HEK293 (cell line): ENCODE measurements around the gene SPINDOC.

ENCODE experiments used
- CTCF ChIA-PET: fragments of 350-600 bp; formaldehyde crosslinking; extraction: SDS; loops from one replicate; lab custom pipeline; 2021; ENCODE audit warnings: antibody characterized with exemption; lab: Yijun Ruan, JAX
- POLR2A ChIA-PET: fragments of 300-600 bp; formaldehyde crosslinking; extraction: SDS; loops from one replicate; lab custom pipeline; 2020; ENCODE audit warnings: antibody characterized with exemption, inconsistent platforms; lab: Yijun Ruan, JAX
- H3K27ac ChIP-seq: fragments of 200-500 bp; sonication (Bioruptor generic); 2 replicates; pipeline ENCODE4 v1.5.1; 2014; ENCODE audit warnings: low read depth, low read length, control low read depth, inconsistent platforms; ENCODE audit errors: extremely low read depth
- H3K36me3 ChIP-seq, 2 experiments: fragments of 200-500 bp in 1 of 2; sonication (Bioruptor generic) in 1 of 2; 1 replicate in 1 of 2; 2 replicates in 1 of 2; pipeline ENCODE4 v1.5.1; 2014 to 2017; ENCODE audit warnings: inconsistent platforms in 2 of 2, low read length in 2 of 2; ENCODE audit not compliant: control insufficient read depth in 2 of 2, insufficient read depth in 1 of 2
- H3K4me1 ChIP-seq: fragments of 200-500 bp; sonication (Bioruptor generic); 2 replicates; pipeline ENCODE4 v1.5.1; 2014; ENCODE audit warnings: mild to moderate bottlenecking, low read length, inconsistent platforms; ENCODE audit not compliant: control insufficient read depth, insufficient read depth
- H3K4me3 ChIP-seq: 2 replicates; pipeline ENCODE4 v1.5.1; 2011; ENCODE audit warnings: low read depth, mild to moderate bottlenecking, control low read depth, low read length, moderate library complexity
- H3K9me3 ChIP-seq: fragments of 200-500 bp; sonication (Bioruptor generic); 2 replicates; pipeline ENCODE4 v1.5.1; 2014; ENCODE audit warnings: low read depth, low read length, inconsistent platforms; ENCODE audit not compliant: control insufficient read depth, insufficient read depth
- GLI2 ChIP-seq: fragments of 450-650 bp; formaldehyde crosslinking; IDR thresholded peaks from 2 replicates; pipeline ENCODE4; 2017; ENCODE audit warnings: missing biosample characterization, missing genetic modification characterization, low read depth, borderline replicate concordance
- HIC1 ChIP-seq: fragments of 450-650 bp; formaldehyde crosslinking; IDR thresholded peaks from 2 replicates; pipeline ENCODE4 v1.5.1; 2016; ENCODE audit warnings: missing biosample characterization, missing genetic modification characterization
- KLF7 ChIP-seq: fragments of 450-650 bp; formaldehyde crosslinking; IDR thresholded peaks from 2 replicates; pipeline ENCODE4 v1.5.1; 2016; ENCODE audit warnings: missing biosample characterization, missing genetic modification characterization, borderline replicate concordance
- PRDM1 ChIP-seq: fragments of 450-650 bp; formaldehyde crosslinking; IDR thresholded peaks from 2 replicates; pipeline ENCODE4; 2016; ENCODE audit warnings: missing biosample characterization, missing genetic modification characterization
- REST ChIP-seq: fragments of 450-650 bp; formaldehyde crosslinking; IDR thresholded peaks from 2 replicates; pipeline ENCODE4 v1.5.1; 2016; ENCODE audit warnings: missing biosample characterization, missing genetic modification characterization
- SP3 ChIP-seq: fragments of 450-650 bp; formaldehyde crosslinking; IDR thresholded peaks from 2 replicates; pipeline ENCODE4 v1.5.1; 2016; ENCODE audit warnings: missing biosample characterization, missing genetic modification characterization
- ZBTB11 ChIP-seq: fragments of 450-650 bp; formaldehyde crosslinking; conservative IDR thresholded peaks from 2 replicates; pipeline ENCODE4 v1.5.1; 2016; ENCODE audit warnings: low read depth, missing biosample characterization, missing genetic modification characterization
- ZNF140 ChIP-seq: fragments of 450-650 bp; formaldehyde crosslinking; IDR thresholded peaks from 2 replicates; pipeline ENCODE4 v1.5.1; 2016; ENCODE audit warnings: missing biosample characterization, missing genetic modification characterization
- ZNF174 ChIP-seq: fragments of 450-650 bp; formaldehyde crosslinking; IDR thresholded peaks from 2 replicates; pipeline ENCODE4 v1.5.0; 2017; ENCODE audit warnings: missing biosample characterization, mild to moderate bottlenecking, missing genetic modification characterization
- ZNF2 ChIP-seq: fragments of 450-650 bp; formaldehyde crosslinking; IDR thresholded peaks from 2 replicates; pipeline ENCODE4 v1.5.1; 2016; ENCODE audit warnings: missing biosample characterization, missing genetic modification characterization
- ZNF302 ChIP-seq: fragments of 450-650 bp; formaldehyde crosslinking; IDR thresholded peaks from 2 replicates; pipeline ENCODE4 v1.5.1; 2016; ENCODE audit warnings: missing biosample characterization, missing genetic modification characterization, low read depth
- ZNF311 ChIP-seq: fragments of 450-650 bp; formaldehyde crosslinking; IDR thresholded peaks from 2 replicates; pipeline ENCODE4 v1.5.1; 2017; ENCODE audit warnings: missing biosample characterization, missing genetic modification characterization, borderline replicate concordance
- ZNF354C ChIP-seq: fragments of 450-650 bp; formaldehyde crosslinking; IDR thresholded peaks from 2 replicates; pipeline ENCODE4 v1.5.1; 2016; ENCODE audit warnings: missing biosample characterization, missing genetic modification characterization, low read depth, borderline replicate concordance
- ZNF37A ChIP-seq: fragments of 450-650 bp; IDR thresholded peaks from 2 replicates; pipeline ENCODE4 v1.5.1; 2018; ENCODE audit warnings: missing biosample characterization, missing genetic modification characterization
- ZNF416 ChIP-seq: fragments of 450-650 bp; formaldehyde crosslinking; IDR thresholded peaks from 2 replicates; pipeline ENCODE4 v1.5.1; 2016; ENCODE audit warnings: missing biosample characterization, missing genetic modification characterization
- ZNF558 ChIP-seq: fragments of 450-650 bp; formaldehyde crosslinking; IDR thresholded peaks from 2 replicates; pipeline ENCODE4 v1.5.1; 2016; ENCODE audit warnings: missing biosample characterization, missing genetic modification characterization
- ZNF610 ChIP-seq: fragments of 450-650 bp; formaldehyde crosslinking; IDR thresholded peaks from 2 replicates; pipeline ENCODE4 v1.5.1; 2016; ENCODE audit warnings: missing biosample characterization, missing genetic modification characterization, borderline replicate concordance
- ZNF623 ChIP-seq: fragments of 450-650 bp; formaldehyde crosslinking; IDR thresholded peaks from 2 replicates; pipeline ENCODE4 v1.5.1; 2016; ENCODE audit warnings: missing biosample characterization, missing genetic modification characterization
- ZNF639 ChIP-seq: fragments of 450-650 bp; formaldehyde crosslinking; IDR thresholded peaks from 2 replicates; pipeline ENCODE4 v1.5.1; 2016; ENCODE audit warnings: missing biosample characterization, missing genetic modification characterization
- ZNF692 ChIP-seq: fragments of 450-650 bp; formaldehyde crosslinking; IDR thresholded peaks from 2 replicates; pipeline ENCODE4 v1.5.1; 2016; ENCODE audit warnings: missing biosample characterization, missing genetic modification characterization

The SPINDOC gene

GRCh38 chr11:63850920-63851319 is 37.7 kb downstream of the SPINDOC start (continued):
- TF ChIP-seq ZNF302 (tag by site-specific recombination) (no peak), ZNF623 (tag by site-specific recombination) (no peak), KLF7 (tag by site-specific recombination) (no peak), ZNF311 (tag by site-specific recombination) (no peak), SP3 (tag by site-specific recombination) (no peak)

- H3K36me3 ChIP-seq, result no peaks in the 10 kb centered on the region; a peak in 1 of 3 replicates
- H3K4me3 ChIP-seq, result no peak overlapping the region
- POLR2A ChIA-PET, result interaction anchor here (1.8 kb wide), 1 partner anchor 12 kb away, joined by 7 read pairs; the partner anchor contains the start of gene MARK2
- no peaks in the 10 kb centered on the region for H3K9me3 ChIP-seq
- CTCF ChIA-PET, result no interaction called here
- no peak overlapping the region for H3K27ac ChIP-seq
- TF ChIP-seq PRDM1 (peak; percentile 78), ZNF37A (tag by site-specific recombination) (no peak)
- no peaks in the 10 kb centered on the region for H3K4me1 ChIP-seq
Observed at GRCh38 chr11:63851364-63851763, 38.1 kb downstream of the SPINDOC start.

GRCh38 chr11:63853476-63853875 is 40.2 kb downstream of the SPINDOC start:
- H3K36me3 ChIP-seq, result no peaks in the 10 kb centered on the region; a peak in 1 of 3 replicates
- H3K4me3 ChIP-seq, result no peak overlapping the region
- POLR2A ChIA-PET, result interaction anchor here (0.6 kb wide), 1 partner anchor 16 kb away, joined by 3 read pairs; no protein-coding TSS in a partner anchor
- no peaks in the 10 kb centered on the region for H3K9me3 ChIP-seq
- H3K4me1 ChIP-seq, result no peaks in the 10 kb centered on the region; the same call in 1 of the 2 replicates
- H3K27ac ChIP-seq, result no peak overlapping the region
- CTCF ChIA-PET, result interaction anchor here (0.6 to 1.1 kb wide), 2 partner anchors 17 to 93 kb away, joined by 3 read pairs; no protein-coding TSS in a partner anchor
- TF ChIP-seq ZNF692 (tag by site-specific recombination) (no peak), ZNF354C (tag by site-specific recombination) (no peak), ZNF174 (tag by site-specific recombination) (no peak), ZNF2 (no peak), ZNF558 (no peak), ZNF416 (no peak), ZNF610 (tag by site-specific recombination) (no peak), REST (tag by site-specific recombination) (no peak), ZBTB11 (no peak), GLI2 (tag by site-specific recombination) (no peak), ZNF140 (no peak), HIC1 (tag by site-specific recombination) (no peak), ZNF639 (tag by site-specific recombination) (no peak)
